NAMALWA (cell line): ENCODE data around the gene UCK2.
A peak's percentile ranks its signal among the peaks of the same experiment; 100 is the strongest.

Experiments
- DNase-seq: peaks from one replicate; pipeline ENCODE4 v3.0.0-alpha.2; 2015; ENCODE audit warnings: low spot score

Gene UCK2

DNA sequence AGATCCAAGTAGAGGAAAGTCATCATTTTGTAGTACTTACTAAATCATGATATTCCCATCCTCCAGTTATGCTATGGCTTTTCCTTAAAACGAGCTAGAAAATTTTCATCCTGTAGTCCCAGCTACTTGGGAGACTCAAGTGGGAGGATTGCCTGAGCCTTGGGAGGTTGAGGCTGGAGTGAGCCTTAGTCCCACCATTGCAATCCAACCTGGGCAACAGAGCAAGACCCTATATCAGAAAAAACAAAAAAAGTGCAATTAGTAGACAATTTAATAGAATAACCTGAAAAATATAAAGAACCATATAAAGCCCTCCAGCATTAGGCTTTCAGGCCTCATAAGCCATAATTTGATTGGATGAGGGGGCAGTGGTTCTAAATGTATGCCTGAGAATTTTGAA, 6.8 kb downstream of the UCK2 start:
- no peak for DNase-seq

DNA sequence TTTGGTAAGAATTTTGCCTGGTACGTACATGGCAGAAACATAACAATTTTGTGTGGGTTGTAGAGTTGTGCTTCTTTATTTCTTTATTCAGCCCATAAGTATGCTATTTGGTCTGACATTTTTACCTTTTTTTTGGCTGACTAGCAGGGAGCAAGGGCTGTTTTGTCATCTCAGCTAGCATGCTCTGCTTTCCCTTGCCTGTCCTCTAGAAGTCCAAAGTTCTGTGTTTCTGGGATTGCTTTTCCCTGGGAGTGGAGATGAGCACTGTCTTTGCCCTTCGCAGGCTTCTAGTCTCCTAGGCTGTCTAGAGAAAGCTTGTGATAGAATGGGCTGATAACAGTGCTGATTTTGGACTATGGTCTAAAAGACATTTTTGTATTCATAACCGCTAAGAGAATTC, 7.5 kb downstream of the UCK2 start:
- DNase-seq: no peak

DNA sequence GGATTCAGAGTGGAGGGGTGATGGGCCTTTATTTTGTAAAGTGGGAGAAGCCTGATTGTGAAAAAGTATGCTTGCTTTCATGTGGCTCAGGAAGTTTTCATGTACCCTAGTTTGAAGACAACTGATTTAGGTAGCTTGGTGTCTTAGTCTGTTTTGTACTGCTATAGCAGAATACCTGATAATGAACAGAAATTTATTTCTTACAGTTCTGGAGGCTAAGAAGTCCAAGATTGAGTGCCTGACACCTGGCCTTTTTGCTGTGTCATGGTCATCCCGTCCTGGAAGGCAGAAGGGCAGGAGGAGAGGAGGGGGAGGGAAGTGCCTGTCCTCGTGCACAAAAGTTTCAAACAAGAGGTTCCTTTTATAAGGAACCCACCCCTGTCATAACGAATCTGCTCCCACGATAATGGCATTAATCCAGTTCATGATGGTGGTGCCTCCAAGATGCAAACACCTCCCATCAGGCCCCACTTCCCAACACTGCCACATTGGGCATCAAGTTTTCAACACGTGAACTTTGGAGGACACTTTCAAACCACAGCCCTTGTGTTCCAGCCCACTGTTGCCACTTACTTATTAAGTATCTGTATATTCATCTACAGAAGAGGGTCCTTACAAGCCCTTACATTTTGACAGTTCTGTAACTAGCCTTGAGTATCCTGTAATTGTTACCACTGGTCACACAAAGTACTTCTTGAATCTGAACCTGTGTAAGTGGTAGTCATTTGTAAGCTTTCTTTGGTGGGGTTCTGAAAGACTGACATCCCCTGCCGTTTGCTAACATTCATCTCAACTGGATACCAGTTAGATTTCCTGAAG, 9.5 kb downstream of the UCK2 start:
- DNase-seq: no peak

DNA sequence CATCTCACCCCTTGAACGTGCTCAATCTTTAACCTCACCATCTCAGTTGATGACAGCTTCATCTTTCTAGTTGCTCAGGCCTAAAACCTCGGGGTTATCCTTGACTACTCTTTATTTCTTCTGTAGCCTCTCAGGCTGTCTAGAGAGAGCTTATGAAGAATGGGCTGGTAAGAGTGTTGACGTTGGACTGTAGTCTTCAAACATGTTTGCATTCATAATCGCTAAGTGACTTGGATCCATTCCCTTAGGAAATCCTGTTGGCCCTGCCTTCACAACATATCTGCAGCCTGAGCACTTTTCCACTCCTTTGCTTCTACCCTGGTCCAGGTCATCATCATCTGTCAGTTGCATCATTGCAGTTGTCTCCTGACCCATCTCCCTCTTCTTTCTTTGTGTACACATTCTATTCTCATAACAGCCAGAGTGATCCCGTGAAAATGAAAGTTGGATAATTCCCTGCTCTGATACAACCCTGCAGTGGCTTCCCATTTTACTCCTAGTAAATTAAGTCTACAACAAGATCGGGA, 10.5 kb downstream of the UCK2 start:
- DNase-seq: no peak

DNA sequence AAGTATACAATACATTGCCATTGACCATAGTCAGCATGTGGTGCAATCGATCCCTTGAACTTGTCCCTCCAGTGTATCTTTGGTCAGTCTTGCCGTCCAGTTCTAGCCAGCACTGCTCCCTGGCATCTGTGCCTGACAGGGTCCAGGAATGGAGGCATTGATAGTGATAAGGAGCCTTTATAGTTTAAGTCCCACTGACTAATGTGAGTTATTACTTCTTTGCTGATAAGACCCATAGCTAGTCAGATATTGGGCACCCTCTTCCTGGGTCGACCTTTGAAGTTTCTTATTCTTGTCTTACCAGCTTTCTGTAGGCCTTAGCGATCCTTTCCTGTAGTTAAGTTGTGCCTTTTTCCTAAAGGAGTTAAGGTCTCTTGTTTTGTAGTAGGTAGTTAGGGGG, 13.0 kb downstream of the UCK2 start:
- DNase-seq: no peak

DNA sequence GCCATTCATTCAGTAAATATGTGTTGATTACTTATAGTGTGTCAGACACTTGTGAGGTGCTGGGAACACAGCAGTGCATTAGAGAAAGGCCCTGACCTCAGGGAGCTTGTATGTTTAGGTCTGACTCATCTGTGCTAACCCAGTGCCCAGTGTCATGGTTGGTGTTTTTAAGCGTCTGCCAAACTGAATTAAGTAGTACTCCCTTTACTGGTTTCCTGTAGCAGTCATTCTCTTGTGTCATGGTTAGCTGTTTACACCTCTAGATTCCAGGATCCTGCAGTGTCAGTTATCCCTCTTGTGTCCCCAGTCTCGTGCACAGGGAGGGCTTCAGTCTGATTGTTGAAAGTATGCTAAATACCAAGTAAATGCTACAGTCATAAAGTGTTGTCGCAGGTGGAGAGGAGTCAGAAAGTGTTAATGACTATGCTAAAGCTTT, 14.2 kb downstream of the UCK2 start:
- no peak for DNase-seq

DNA sequence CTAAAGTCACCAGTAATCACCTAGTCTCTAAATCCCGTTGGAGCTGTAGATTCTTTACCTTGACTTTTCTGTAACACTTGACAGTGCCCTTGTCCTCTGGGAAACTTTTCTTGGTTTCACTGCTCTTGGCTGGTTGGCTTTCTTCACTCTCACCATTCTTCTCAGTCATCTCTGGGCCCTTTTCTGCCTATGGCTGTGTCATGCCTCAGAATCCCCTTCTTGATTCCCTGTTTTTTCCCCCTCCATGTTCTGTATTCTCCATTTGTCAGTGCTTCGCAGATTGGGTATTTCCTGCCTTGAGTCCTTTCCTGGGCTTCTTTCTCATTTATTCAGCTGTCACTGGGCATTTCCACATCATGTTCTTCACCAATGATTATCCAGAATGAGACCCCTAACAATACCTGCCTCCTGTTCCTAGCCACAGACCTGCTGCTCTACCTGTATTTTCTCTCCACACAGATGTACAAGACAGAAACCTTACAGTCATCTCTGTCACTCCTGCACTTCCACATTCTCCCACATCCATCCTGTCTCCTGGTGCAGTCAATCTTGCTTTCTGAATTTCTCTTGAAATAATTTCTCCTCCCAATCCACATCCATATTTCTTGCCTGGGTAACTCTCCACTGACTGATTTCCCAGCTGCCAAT, 14.7 kb downstream of the UCK2 start:
- no peak for DNase-seq

DNA sequence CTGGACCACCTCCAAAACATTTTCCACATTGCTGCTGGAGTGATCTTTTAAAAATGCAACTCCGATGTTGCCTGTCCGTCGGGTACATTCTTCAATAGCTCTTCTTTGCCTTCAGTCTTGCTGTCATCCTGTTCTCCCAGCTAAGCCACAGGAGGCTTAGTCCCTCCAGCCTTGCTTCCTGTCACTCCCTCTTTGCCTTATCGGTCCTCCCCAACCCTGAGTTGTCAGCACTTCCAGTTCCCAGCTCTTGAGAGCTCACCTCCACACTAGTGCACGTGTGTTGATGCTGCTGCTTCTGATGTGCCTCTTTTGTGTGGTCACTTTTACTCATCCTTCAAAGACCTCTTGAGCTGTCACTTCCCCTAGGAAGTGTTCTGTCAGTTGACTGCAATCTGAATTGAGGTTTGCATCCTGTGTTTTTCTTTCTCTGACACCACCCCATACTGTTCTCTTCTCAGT, 15.3 kb downstream of the UCK2 start:
- no peak for DNase-seq

DNA sequence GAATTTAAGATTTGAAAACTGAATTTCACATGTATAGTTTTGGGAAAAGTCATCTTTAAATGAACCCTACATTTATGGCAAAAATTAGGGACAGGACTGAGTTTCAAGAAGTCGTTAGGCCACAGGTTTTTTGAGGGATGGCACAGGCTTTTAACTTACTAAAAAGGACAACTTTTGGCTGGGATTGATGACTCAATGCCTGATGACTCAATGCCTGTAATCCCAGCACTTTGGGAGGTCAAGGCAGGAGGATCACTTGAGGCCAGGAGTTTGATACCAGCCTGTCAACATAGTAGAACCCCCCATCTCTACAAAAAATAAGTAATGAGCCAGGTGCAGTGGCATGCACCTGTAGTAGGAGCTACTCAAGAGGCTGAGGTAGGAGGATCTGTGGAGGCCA, 15.9 kb downstream of the UCK2 start:
- no peak for DNase-seq

DNA sequence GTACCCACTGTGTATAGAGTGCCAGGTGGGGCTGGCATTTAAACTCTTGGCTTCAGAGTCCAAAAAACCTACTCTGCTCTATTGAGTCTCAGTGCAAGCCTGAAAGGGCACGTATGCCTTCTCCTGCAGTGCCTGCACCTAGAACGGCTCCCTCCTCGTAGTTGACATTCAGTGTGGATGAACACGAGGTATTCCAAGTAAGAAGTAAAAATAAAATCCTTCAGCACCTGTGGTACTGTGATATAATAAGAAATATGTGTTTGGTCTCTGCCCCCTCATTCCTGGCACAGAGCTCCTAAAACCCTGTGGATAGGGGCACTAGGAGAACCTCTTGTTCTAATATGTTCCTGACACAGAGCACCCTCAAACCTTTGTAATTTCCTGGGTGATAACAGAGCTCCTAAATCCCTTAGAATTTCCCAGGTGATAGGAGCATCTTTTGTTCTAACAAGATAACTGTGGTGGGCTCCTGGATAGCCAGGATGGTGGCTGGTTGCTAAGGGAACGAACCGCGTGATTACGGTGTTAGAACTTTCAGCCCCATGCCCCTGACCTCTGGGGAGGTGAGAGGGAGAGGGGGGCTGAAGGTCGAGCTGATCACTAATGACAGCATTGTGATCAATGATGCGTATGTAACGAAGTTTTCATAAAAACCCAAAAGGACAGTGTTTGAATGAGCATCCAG, 16.8 kb downstream of the UCK2 start:
- DNase-seq: no peak

DNA sequence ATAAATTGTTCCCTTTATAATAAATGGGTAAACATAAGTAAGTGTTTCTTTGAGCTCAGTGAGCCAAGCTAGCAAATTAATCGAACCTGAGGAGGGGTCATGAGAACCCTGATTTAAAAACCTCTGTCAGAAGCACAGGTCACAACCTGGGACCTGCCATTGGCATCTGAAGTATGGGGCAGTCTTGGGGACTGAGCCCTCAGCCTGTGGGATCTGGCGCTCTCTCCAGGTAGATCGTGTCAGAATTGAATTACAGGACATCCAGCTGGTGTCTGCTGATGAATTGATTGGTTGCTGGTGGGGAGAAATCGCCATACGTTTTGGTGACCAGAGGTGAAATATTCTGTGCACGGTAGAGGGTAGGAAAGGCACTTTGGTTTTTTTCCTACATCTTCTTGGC, 17.5 kb downstream of the UCK2 start:
- DNase-seq: no peak

DNA sequence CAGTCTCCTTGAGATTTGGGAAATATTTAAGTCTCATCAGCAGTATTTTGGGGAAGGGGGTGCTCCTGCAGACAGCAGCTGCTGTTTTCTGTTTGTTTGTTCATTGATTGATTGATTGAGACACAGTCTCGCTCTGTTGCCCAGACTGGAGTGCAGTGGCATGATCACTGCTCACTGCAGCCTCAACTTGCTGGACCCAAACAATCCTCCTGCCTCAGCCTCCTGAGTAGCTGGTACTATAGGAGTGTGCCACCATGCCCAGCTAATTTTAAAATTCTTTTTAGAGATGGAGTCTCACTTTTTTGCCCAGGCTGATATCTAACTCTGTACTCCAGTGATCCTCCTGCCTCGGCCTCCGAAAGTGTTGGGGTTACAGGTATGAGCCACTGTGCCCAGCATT, 18.2 kb downstream of the UCK2 start:
- DNase-seq: no peak

DNA sequence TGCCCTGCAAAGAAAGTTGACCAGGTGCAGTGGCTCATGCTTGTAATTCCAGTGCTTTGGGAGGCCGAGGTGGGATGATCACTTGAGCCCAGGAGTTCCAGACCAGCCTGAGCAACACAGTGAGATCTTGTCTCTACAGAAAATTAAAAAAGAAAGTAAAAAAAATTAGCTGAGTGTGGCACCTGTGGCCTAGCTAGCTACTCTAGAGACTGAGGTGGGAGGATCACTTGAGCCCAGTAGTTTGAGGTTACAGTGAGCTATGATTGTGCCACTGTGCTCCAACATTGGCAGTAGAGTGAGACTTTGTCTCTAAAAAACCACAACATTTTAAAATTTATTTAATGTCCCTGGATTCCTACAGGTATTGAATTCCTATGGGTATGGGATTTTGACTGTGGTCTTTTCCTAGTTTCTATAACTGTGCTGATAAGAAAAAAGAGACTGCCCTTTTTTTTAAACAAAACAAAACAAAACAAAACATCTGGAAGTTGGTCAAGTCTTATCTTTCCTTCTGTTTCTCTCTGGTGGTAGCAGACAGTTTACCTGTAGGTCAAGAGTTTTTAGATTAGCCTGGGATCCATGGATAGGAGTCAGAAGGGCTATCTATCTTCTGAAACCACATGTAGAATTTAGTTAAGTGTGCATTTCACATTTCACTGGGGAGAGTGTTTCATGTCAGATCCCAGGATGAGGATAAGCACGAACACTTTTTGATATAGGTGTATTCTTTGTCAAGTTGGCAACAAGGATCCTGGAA, 18.8 kb downstream of the UCK2 start:
- no peak for DNase-seq

DNA sequence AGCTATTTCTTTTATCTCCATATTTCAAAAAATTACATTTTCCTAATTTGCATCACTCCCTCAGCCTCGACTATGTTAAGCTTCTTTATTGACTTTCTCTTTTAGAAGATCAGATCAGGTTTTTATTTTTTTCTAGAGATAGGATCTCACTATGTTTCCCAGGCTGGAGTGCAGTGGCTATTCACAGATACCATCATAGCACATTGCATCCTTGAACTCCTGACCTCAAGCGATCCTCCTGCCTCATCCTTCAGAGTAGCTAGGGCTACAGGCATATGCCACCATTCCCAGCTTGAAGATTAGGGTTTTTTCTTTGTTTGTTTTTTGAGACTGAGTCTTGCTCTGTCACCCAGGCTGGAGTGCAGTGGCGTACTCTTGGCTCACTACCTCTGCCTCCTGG, 20.1 kb downstream of the UCK2 start:
- DNase-seq: no peak

DNA sequence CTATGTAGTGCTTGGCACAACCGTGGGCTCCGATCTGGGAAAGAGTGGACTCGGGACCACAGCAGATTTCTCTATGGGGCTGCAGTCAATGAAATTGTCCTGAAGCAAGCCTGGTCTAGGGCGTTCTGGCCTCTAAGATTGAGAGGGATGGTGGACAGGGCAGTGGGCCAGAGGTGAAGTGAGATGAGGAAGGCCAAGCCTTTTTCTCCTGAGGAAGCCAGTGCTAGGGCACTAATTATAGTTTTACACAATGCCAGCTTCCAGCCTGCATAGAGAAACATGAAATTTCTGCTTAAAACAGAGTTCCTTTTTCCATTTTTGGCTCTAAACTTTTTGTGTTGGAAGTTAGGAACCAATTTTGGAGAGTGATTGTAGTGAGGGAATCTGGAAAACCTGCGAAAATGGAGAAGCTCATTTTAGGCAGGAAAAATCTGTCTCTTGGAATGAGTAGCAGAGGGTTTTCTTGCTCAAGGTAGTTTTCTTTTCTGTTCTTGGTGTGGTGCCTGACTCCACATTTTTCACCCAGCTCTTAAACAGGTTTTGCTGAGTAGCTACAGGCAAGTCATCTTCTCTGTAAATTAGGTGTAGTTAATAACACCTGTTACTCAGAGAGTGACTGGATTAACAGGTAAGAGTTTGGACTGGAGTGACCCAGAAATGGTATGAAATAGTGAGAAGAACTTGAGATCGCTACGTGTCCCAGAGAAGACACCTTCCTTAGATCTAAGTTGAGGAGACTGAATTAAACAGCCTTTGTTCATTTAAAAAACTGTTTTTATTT, 22.1 kb downstream of the UCK2 start:
- DNase-seq: no peak

DNA sequence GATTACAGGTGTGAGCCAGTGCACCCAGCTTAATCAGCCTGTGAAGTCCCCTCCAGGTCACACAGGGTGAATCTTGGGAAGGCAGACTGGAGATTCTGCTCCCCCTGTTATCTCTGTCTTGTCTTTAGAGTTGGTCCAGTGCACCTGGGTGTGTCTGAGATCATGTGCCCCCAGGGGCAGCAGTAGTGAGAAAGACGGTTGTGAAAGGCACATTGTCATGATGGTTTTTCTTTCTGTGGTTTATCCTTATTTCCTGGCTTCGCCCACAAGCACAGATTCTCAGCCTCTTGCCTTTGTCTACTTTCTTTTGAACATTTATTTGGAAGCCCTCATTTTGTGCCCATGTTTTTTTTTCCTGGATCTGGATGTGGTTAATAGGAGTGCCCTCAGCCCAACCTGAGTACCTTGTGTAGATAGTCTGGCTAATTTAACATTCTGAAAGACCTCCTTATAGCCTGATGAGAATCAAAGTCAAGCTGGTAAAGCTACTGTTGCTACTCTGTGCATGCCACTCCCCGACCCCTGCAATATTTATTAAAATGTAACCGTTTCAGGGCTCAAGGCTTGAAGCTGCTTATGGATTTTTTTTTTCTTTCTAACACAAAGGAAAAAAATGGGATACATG, 23.7 kb downstream of the UCK2 start:
- DNase-seq: peak; percentile 61

DNA sequence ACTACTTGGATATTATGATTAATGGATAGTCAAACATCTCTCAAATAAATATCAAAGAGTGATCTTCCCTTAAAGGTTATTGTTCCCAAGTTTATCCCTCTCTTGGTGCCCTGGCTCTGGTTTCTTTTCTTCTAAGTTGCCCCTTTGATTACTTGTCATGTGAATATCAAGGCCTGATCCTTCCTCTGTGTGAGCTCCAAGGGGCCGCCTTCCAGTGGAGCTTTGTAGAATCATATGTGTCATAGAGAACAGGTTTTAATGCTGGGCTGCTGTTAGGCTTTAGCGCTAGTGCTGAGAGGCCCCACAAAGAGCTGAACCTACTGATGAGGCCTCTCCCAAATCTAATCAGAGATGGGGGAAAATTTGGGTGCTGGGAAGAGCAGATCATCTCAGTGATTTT, 25.5 kb downstream of the UCK2 start:
- no peak for DNase-seq

DNA sequence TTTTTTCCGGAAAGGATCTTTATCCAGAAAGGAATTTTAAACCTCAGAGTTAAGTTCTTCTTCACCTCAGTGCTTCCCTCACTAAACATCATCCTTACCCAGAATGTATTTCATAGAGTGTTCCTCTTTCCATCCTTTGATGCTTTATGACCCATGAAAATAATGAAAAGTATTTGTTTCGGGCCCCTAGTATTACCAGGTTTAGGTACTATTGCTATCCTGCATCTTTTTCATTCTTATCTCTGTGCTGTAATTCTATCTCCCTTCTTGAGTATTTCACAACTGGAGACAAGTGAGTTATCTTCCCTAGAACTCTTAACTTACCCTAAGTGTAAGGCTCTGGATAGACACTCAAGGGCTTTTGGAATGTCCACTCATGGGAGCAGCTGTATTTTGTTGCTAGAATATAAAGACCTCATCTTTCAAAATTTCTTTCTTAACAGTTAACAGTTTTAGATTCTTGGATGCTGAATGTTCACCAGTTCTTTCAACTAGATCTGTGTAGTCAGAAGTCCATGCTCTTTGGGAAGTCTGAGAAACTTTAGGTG, 26.2 kb downstream of the UCK2 start:
- no peak for DNase-seq

DNA sequence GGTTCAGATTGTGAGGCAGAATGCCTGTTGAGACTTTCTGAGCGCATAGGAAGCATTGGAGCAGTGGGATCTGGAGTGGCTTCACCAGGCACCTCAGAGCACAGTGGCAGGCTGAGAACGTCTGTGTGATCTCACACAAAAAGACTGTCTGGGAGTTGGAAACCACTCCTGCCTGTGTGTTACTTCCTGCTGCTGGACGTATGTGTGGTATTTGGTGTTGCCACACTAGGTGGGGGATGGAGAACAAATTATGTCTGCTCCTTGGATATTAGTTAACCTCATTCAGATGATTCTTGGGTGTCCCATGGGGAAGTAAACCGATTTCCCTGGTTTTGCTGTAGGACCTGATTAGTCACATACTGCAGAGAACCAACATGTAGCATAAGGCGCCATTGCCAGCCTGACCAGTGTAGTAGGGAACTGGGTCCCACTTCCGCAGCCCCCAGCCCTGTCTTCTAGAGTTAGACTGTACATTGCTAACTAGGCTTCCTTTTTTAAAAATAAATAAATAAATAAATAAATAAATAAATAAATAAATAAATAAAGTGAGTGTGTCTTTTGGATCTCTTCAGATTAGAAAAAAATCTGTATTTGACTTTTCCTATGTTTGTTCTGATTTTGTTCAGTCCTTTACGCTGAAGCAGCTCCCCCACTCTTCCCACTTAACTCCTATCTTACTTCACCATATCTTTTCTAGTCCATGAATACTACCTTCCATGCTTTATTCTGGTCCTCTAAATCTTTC, 26.9 kb downstream of the UCK2 start:
- DNase-seq: no peak
